ENCODE data around the gene CDC25A.

CDC25A gene

GRCh38 chr3:48194446-48195071, 6.3 kb upstream of the CDC25A start:
- DNase-seq = peak; percentile 14

- DNase-seq = no peak
Observed at GRCh38 chr3:48190911-48191310, 2.7 kb upstream of the CDC25A start.

GRCh38 chr3:48189321-48189720, 1.1 kb upstream of the CDC25A start:
- no peak for DNase-seq

- peak; percentile 42 for DNase-seq
Observed at GRCh38 chr3:48187579-48188265, 495 bp downstream of the CDC25A start.

GRCh38 chr3:48187301-48187578, 977 bp downstream of the CDC25A start:
- no peak for DNase-seq

- DNase-seq = no peak
Observed at GRCh38 chr3:48186631-48187300, 1.5 kb downstream of the CDC25A start.

- no peak for DNase-seq
Observed at GRCh38 chr3:48185129-48185528, 3.1 kb downstream of the CDC25A start.

GRCh38 chr3:48184299-48184698, 3.9 kb downstream of the CDC25A start:
- no peak for DNase-seq

GRCh38 chr3:48180531-48181253, 7.5 kb downstream of the CDC25A start:
- no peak for DNase-seq

GRCh38 chr3:48180021-48180420, 8.2 kb downstream of the CDC25A start:
- DNase-seq = no peak

GRCh38 chr3:48178072-48178471, 10.1 kb downstream of the CDC25A start:
- no peak for DNase-seq

GRCh38 chr3:48157950-48158376, 30.3 kb downstream of the CDC25A start:
- DNase-seq = peak; percentile 47

GRCh38 chr3:48157202-48157840, 30.9 kb downstream of the CDC25A start:
- no peak for DNase-seq

- DNase-seq = no peak
Observed at GRCh38 chr3:48156163-48156562, 32.1 kb downstream of the CDC25A start.

- DNase-seq = no peak
Observed at GRCh38 chr3:48155122-48155521, 33.1 kb downstream of the CDC25A start.

GRCh38 chr3:48151807-48152427, 36.3 kb downstream of the CDC25A start:
- no peak for DNase-seq

GRCh38 chr3:48151058-48151806, 37.0 kb downstream of the CDC25A start:
- peak; percentile 58 for DNase-seq

GRCh38 chr3:48143992-48144391, 44.2 kb downstream of the CDC25A start:
- no peak for DNase-seq

GRCh38 chr3:48143567-48143966, 44.6 kb downstream of the CDC25A start:
- no peak for DNase-seq

GRCh38 chr3:48142316-48142870, 45.8 kb downstream of the CDC25A start:
- no peak for DNase-seq

GRCh38 chr3:48141604-48142137, 46.5 kb downstream of the CDC25A start:
- no peak for DNase-seq

All from activated naive CD4-positive, alpha-beta T cell treated with Interleukin-2 at 50 U/mL for 16 hours (primary cell).